Subcutaneous adipose tissue (tissue), 4 donors: ENCODE results near the gene APLP1. TPM values are rescaled to one million over a fixed set of nuclear protein-coding genes. Genes with fewer than 3 reads are reported as not detected.

Source experiments
- total RNA-seq, 4 donors: library from RNA; depleted of rRNA; stranded (reverse); fragments of >200 nt; gene quantifications; one replicate each; pipeline ENCODE4 v1.1.0, GENCODE V29; 2016
- TF ChIP-seq, protein P1 (sequence below): fragments of 450-650 bp; IDR thresholded peaks from one replicate; pipeline ENCODE4 v1.5.1; 2016; ENCODE audit warnings: low read depth, mild to moderate bottlenecking, control low read depth, antibody characterized with exemption, moderate library complexity

The APLP1 gene
- total RNA-seq, 4 donors from 2014 or later = 1.2 to 1.3 TPM; not detected in 2

DNA sequence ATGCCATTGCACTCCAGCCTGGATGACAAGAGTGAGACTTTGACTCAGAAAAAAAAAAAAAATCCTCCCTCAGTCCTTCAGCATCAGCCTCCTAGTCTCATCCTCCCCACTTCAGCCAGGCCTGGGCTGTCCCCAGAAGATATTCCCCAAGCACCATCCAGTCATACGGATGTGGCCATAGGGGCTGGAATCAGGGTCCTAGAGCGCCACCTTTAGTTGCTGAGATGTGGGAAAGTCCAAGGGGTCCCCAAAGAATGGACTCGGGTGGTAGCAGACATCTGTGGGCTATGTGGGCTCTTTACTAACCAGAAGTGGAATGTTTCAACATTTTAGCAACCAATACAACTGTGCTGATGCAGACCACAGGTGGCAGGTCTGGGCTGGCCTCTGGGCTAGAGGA, 42.8 kb downstream of the APLP1 start:
- TF ChIP-seq, protein P1, sequence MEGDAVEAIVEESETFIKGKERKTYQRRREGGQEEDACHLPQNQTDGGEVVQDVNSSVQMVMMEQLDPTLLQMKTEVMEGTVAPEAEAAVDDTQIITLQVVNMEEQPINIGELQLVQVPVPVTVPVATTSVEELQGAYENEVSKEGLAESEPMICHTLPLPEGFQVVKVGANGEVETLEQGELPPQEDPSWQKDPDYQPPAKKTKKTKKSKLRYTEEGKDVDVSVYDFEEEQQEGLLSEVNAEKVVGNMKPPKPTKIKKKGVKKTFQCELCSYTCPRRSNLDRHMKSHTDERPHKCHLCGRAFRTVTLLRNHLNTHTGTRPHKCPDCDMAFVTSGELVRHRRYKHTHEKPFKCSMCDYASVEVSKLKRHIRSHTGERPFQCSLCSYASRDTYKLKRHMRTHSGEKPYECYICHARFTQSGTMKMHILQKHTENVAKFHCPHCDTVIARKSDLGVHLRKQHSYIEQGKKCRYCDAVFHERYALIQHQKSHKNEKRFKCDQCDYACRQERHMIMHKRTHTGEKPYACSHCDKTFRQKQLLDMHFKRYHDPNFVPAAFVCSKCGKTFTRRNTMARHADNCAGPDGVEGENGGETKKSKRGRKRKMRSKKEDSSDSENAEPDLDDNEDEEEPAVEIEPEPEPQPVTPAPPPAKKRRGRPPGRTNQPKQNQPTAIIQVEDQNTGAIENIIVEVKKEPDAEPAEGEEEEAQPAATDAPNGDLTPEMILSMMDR = no peak

DNA sequence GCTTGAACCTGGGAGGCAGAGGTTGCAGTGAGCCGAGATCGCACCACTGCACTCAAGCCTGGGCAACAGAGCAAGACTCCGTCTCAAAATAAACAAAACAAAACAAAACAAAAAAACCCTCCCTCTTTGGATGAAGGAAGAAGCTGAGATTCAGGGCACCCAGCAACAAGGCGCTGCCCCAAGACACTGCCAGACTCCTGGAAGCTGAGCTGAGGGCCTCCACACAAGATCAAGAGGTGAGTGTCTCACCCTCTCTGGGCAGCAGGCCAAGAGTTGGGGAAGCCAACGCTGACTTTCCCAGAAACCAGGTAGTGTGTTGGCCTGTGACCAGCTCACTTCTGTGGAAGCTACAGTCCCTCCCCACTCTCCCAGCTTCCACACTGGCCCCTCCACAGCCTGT, 43.4 kb downstream of the APLP1 start:
- TF ChIP-seq, protein P1 = no peak

DNA sequence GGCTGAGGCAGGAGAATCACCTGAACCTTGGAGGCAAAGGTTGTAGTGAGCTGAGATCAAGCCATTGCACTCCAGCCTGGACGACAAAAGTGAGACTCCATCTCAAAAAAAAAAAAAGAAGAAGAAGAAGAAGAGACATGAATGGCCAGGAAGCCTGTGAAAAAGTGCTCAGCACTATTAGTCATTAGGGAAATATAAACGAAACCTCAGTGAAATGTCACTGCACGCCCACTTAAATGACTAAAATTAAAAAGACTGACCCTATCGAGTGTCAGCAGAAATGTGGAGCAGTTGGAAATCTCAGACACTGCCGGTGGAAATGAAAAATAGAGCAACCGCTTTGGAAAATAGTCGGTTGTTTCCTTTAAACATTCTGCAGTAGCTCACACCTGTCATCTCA, 45.2 kb downstream of the APLP1 start:
- TF ChIP-seq, protein P1 = no peak

DNA sequence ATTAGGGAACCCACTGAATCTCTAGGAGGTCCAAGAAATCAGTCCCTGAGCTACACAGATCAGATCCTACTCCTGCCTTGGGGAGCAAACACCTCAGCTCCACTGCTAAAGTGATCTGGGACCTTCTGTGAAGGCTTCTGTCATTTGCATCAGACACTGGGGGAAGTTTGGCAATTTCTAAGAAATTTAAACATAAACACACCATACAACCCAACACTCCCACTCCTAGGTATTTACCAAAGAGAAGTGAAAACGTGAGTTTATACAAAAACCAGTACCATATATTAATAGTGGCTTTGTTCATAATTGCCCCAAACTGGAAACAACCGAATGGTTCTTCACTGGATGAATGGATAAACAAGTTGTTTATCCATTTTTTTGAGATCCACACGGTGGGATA, 47.1 kb downstream of the APLP1 start:
- TF ChIP-seq, protein P1 = no peak

DNA sequence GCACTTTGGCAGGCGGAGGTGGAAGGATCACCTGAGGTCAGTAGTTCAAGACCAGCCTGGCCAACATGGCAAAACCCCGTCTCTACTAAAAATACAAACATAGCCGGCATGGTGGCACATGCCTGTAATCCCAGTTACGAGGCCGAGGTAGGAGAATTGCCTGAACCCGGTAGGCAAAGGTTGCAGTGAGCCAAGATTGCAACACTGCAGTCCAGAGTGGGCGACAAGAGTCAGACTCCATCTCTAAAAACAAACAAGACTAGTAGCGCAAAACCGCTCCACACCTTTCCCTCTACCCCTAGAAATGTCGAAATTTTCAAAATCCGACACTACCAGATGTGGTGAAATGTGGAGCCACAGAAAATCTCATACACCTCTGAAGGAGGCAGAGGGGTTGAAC, 50.9 kb downstream of the APLP1 start:
- TF ChIP-seq, protein P1 = no peak

DNA sequence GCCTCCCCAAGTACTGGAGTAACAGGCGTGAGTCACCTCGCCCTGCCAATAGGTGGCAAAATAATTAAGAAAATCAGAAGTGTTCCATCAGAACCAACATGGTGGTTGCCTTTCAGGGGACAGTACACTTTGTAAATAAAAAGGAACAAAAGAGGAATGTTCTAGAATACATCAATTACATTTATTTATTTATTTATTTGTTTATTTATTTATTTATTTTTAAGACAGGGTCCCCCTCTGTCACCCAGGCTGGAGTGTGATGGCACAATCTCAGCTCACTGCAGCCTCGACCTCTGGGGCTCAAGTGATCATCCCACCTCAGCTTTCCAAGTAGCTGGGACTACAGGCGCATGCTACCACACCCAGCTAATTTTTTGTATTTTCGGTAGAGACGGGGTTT, 52.6 kb downstream of the APLP1 start:
- TF ChIP-seq, protein P1 = no peak

DNA sequence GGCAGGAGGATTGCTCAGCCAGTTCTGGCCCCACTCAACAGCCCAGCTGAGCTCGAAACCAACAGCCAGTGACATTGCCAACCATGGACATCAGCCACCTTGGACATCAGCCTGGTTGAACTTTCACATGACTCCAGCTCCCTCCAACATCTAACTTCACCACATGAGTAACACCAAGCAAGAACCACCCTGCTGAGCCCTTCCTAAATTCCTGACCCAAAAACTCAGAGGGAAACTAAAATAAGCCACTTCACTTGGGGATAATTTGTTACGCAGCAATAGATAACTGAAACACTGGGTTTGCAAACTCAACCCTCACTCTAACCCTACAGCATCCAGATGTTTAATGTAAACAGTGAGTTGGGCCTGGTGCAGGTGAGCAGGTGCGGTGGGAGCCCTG, 57.1 kb downstream of the APLP1 start:
- TF ChIP-seq, protein P1 = no peak
